GM12878 (cell line): ENCODE data around the gene ANK3. TPM values are rescaled to one million over a fixed set of nuclear protein-coding genes. Genes with fewer than 3 reads are reported as not detected.

Source experiments
- ATAC-seq: fragments of 200-7000 bp; cut with Tn5 transposase; 3 replicates; pipeline ENCODE4 v1.9.1; 2020; ENCODE audit warnings: mild to moderate bottlenecking, moderate library complexity
- BruUV-seq: library from RNA; stranded (reverse); fragments of 400-500 nt; replicated peaks from 2 replicates; lab custom pipeline; 2021; lab: Mats Ljungman, UMichigan
- CTCF ChIA-PET: fragments of 300-600 bp; sonication (Branson Sonifier 250); formaldehyde crosslinking; extraction: SDS; loops from one replicate; lab custom pipeline; 2021; ENCODE audit warnings: inconsistent platforms; lab: Yijun Ruan, JAX
- POLR2A ChIA-PET: fragments of 350-600 bp; formaldehyde crosslinking; extraction: SDS; loops from one replicate; lab custom pipeline; 2021; ENCODE audit warnings: inconsistent platforms; lab: Charles Lee
- RAD21 ChIA-PET: fragments of 300-600 bp; sonication (Branson Sonifier 250); formaldehyde crosslinking; loops from one replicate; lab custom pipeline; 2023; ENCODE audit warnings: antibody characterized with exemption; ENCODE audit not compliant: unreplicated experiment; lab: Charles Lee
- SMC1A ChIA-PET: fragments of 300-600 bp; sonication (Branson Sonifier 250); formaldehyde crosslinking; loops from one replicate; lab custom pipeline; 2023; ENCODE audit not compliant: unreplicated experiment, uncharacterized antibody; lab: Charles Lee
- DNase-seq: peaks from one replicate; pipeline ENCODE4 v3.0.0-alpha.2; 2011; ENCODE audit warnings: low read depth, low spot score
- FAIRE-seq: peaks from 3 replicates; lab custom pipeline; 2011; peaks lifted over from hg19 to GRCh38; lab: Jason Lieb, UNC
- H2AFZ ChIP-seq: 2 replicates; pipeline ENCODE4 v1.6.0; 2011; ENCODE audit warnings: low read depth, low read length, control low read depth; ENCODE audit not compliant: control insufficient read depth
- H3K27ac ChIP-seq: 2 replicates; pipeline ENCODE4 v1.5.1; 2011; ENCODE audit warnings: control low read depth; ENCODE audit not compliant: control insufficient read depth, insufficient read depth
- H3K27me3 ChIP-seq, 2 experiments: replicated peaks in 1 of 2; 2 replicates each; pipeline versions ENCODE4 v1.6.0 to v1.6.1; 2011; ENCODE audit warnings: low read length in 1 of 2; ENCODE audit not compliant: control insufficient read depth in 2 of 2, insufficient read depth in 2 of 2
- H3K36me3 ChIP-seq, 2 experiments: 2 replicates each; pipeline ENCODE4 v1.5.1; 2011; ENCODE audit warnings: low read length in 1 of 2; ENCODE audit not compliant: control insufficient read depth in 2 of 2, insufficient read depth in 2 of 2
- H3K4me1 ChIP-seq: 2 replicates; pipeline ENCODE4 v1.6.1; 2011; ENCODE audit warnings: mild to moderate bottlenecking, low read length, moderate library complexity, mixed read lengths; ENCODE audit not compliant: control insufficient read depth, insufficient read depth
- H3K4me2 ChIP-seq: 2 replicates; pipeline ENCODE4 v1.6.0; 2011; ENCODE audit warnings: control low read depth; ENCODE audit not compliant: control insufficient read depth, insufficient read depth
- H3K4me3 ChIP-seq: fragments of 200-600 bp; sonication (generic); 2 replicates; pipeline ENCODE4 v1.5.1; 2016
- H3K79me2 ChIP-seq: 2 replicates; pipeline ENCODE4 v1.6.0; 2011; ENCODE audit warnings: low read length; ENCODE audit not compliant: control insufficient read depth, insufficient read depth
- H3K9ac ChIP-seq: 2 replicates; pipeline ENCODE4 v1.8.0; 2011; ENCODE audit warnings: low read length, control low read depth, mixed read lengths; ENCODE audit not compliant: control insufficient read depth, insufficient read depth
- H3K9me3 ChIP-seq: replicated peaks from 3 replicates; pipeline ENCODE4 v1.5.1; 2011; ENCODE audit warnings: mild to moderate bottlenecking, low read length; ENCODE audit not compliant: control insufficient read depth, insufficient read depth
- H4K20me1 ChIP-seq: 2 replicates; pipeline ENCODE4 v1.6.0; 2011; ENCODE audit not compliant: control insufficient read depth, insufficient read depth
- ATF7 ChIP-seq: fragments of 450-650 bp; IDR thresholded peaks from 2 replicates; pipeline ENCODE4 v1.6.1; 2016; ENCODE audit warnings: low read depth, mild to moderate bottlenecking
- BACH1 ChIP-seq: fragments of 450-650 bp; IDR thresholded peaks from 2 replicates; pipeline ENCODE4 v1.6.1; 2017; ENCODE audit warnings: mild to moderate bottlenecking, borderline replicate concordance
- BCLAF1 ChIP-seq: fragments of 450-650 bp; IDR thresholded peaks from 2 replicates; pipeline ENCODE4 v1.6.1; 2017; ENCODE audit warnings: antibody characterized with exemption, mild to moderate bottlenecking, moderate library complexity
- CBX5 ChIP-seq: sonication (generic); IDR thresholded peaks from 2 replicates; pipeline ENCODE4 v1.6.1; 2016; ENCODE audit warnings: low read depth, moderate library complexity, mild to moderate bottlenecking, inconsistent platforms
- GABPA ChIP-seq: IDR thresholded peaks from 2 replicates; pipeline ENCODE4 v1.6.1; 2014; ENCODE audit warnings: antibody characterized with exemption, low read depth, mild to moderate bottlenecking, inconsistent platforms
- HDGF ChIP-seq: fragments of 450-650 bp; IDR thresholded peaks from 2 replicates; pipeline ENCODE4 v1.6.1; 2016; ENCODE audit warnings: antibody characterized with exemption
- MYC ChIP-seq: IDR thresholded peaks from 2 replicates; pipeline ENCODE4 v1.6.1; 2011; ENCODE audit warnings: mild to moderate bottlenecking, low read length, moderate library complexity, inconsistent platforms; ENCODE audit not compliant: insufficient read depth, insufficient replicate concordance, insufficient read length, severe bottlenecking
- POLR2AphosphoS2 ChIP-seq: IDR thresholded peaks from 2 replicates; pipeline ENCODE4 v1.6.1; 2011; ENCODE audit warnings: low read depth, mild to moderate bottlenecking, low read length, improper control_type of control experiment, moderate library complexity
- POLR2AphosphoS5 ChIP-seq: IDR thresholded peaks from 2 replicates; pipeline ENCODE4 v1.6.1; 2011; ENCODE audit warnings: mild to moderate bottlenecking, low read length, inconsistent platforms
- STAT3 ChIP-seq: IDR thresholded peaks from 2 replicates; pipeline ENCODE4 v1.6.1; 2011; ENCODE audit warnings: low read depth, low read length, improper control_type of control experiment
- TBL1XR1 ChIP-seq: IDR thresholded peaks from 2 replicates; pipeline ENCODE4 v1.6.1; 2012; ENCODE audit warnings: low read depth, low read length, improper control_type of control experiment
- WGBS: methylation state at CpG from one replicate; pipeline ENCODE4 v1.1.6; 2016; ENCODE audit warnings: low lambda C conversion rate; ENCODE audit not compliant: insufficient replicate concordance, insufficient coverage; ENCODE audit errors: missing lambda C conversion rate; 5-methylcytosine and 5-hydroxymethylcytosine counted together
- in situ Hi-C: fragments of 300-500 bp; cut with MboI; formaldehyde crosslinking; loops from 9 replicates; pipeline ENCODE4 v1.14.3; 2018; ENCODE audit warnings: mixed read lengths
- intact Hi-C: fragments of 100-400 bp; cut with micrococcal nuclease; formaldehyde crosslinking; loops from one replicate; pipeline ENCODE4 v1.14.2; 2022; ENCODE audit not compliant: unreplicated experiment
- polyA plus RNA-seq, 11 experiments: library from polyadenylated mRNA; depleted of rRNA in 4 of 11; unstranded in 6 of 11; stranded (reverse) in 5 of 11; fragments of >200 nt; fragmentation: Nextera tagmentation in 4 of 11; fragmentation: Illumina TruSeq in 1 of 11; extraction: Ambion mirVana in 4 of 11; extraction: Trizol in 1 of 11; gene quantifications; 1 replicate in 1 of 11; 2 replicates in 10 of 11; pipeline versions ENCODE4 v1.2.1 to v1.2.3, GENCODE V29; 2011 to 2016; ENCODE audit warnings: inconsistent platforms in 2 of 11, missing spikeins in 2 of 11, low read depth in 1 of 11
- total RNA-seq, 4 experiments: library from RNA; depleted of rRNA in 3 of 4; stranded (reverse); fragments of >200 nt in 3 of 4; fragmentation: Illumina TruSeq in 1 of 4; extraction: Trizol in 1 of 4; gene quantifications; 2 replicates each; pipeline versions ENCODE4 v1.2.1 to v1.2.3, GENCODE V29; 2013 to 2021
- TF ChIP-seq, protein P1 (sequence below): fragments of 450-650 bp; IDR thresholded peaks from 2 replicates; pipeline ENCODE4 v1.6.1; 2017; ENCODE audit warnings: mild to moderate bottlenecking
- TF ChIP-seq, protein P2 (sequence below): IDR thresholded peaks from 2 replicates; pipeline ENCODE4 v1.6.1; 2011; ENCODE audit warnings: low read depth, low read length, improper control_type of control experiment, borderline replicate concordance
- TF ChIP-seq, protein P3 (sequence below): fragments of 450-650 bp; IDR thresholded peaks from 2 replicates; pipeline ENCODE4 v1.6.1; 2017; ENCODE audit warnings: mild to moderate bottlenecking, moderate library complexity

Gene ANK3
- total and polyA plus RNA-seq, 10 of the 15 experiments (the other 5 are each of a cell fraction or from before 2014, with no cell fraction given): 0.06 to 0.82 (median 0.20) TPM; not detected in 2

DNA sequence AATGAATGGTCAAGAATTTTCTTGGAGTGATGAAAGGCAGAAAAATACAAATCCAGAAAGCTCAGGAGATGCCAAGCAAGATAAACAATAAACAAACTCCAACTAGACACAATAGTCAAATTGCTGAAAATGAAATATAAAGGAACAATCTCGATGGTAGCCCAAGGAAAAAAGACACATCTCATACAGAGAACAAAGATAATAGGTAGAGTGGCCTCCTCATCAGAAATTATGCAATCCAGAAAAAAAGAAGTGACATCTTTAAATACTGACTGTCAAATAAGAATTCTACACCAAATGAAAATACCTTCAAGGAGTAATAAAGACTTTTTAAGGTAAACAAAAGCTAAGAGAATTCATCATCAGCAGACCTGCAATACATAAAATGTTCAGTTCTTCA, 150.4 kb downstream of the ANK3 start:
- Histone ChIP-seq H3K4me1 (peaks cover 16% of the 10 kb centered on the region), H3K9me3 (no peaks in the 10 kb centered on the region), H2AFZ (no peak overlapping the region), H3K79me2 (no peaks in the 10 kb centered on the region), H3K36me3 (no peaks in the 10 kb centered on the region), H3K27ac (no peak overlapping the region), H3K27me3 (no peaks in the 10 kb centered on the region), H3K4me2 (no peak overlapping the region), H4K20me1 (no peaks in the 10 kb centered on the region), H3K4me3 (no peak overlapping the region), H3K9ac (no peak overlapping the region)
- DNase-seq (no peak), ATAC-seq (no peak), FAIRE-seq (no peak)
- ChIA-PET POLR2A (interaction anchor here (1.1 kb wide), 1 partner anchor 112 kb away, joined by 3 read pairs; no protein-coding TSS in a partner anchor), CTCF (interaction anchor here (0.7 to 4.0 kb wide), 24 partner anchors 8 to 407 kb away, joined by 3 to 57 read pairs (median 12); no protein-coding TSS in a partner anchor), RAD21 (interaction anchor here (0.8 to 3.5 kb wide), 9 partner anchors 111 to 375 kb away, joined by 3 to 44 read pairs (median 5); no protein-coding TSS in a partner anchor), SMC1A (interaction anchor here (0.9 to 4.4 kb wide), 23 partner anchors 24 to 410 kb away, joined by 3 to 40 read pairs (median 7); no protein-coding TSS in a partner anchor)
- intact Hi-C loops: loop anchor here (5.0 to 10.0 kb wide), 4 partner anchors 98 to 536 kb away; partner anchors contain the start of genes CCDC6 and CDK1
- in situ Hi-C loops: loop anchor here (5.0 kb wide), 1 partner anchor 193 kb away; no protein-coding TSS in a partner anchor
- 93% methylated on average over 1 of the region's 1 CpG for WGBS
- no TSS peak for BruUV-seq
- TF ChIP-seq, protein P1, sequence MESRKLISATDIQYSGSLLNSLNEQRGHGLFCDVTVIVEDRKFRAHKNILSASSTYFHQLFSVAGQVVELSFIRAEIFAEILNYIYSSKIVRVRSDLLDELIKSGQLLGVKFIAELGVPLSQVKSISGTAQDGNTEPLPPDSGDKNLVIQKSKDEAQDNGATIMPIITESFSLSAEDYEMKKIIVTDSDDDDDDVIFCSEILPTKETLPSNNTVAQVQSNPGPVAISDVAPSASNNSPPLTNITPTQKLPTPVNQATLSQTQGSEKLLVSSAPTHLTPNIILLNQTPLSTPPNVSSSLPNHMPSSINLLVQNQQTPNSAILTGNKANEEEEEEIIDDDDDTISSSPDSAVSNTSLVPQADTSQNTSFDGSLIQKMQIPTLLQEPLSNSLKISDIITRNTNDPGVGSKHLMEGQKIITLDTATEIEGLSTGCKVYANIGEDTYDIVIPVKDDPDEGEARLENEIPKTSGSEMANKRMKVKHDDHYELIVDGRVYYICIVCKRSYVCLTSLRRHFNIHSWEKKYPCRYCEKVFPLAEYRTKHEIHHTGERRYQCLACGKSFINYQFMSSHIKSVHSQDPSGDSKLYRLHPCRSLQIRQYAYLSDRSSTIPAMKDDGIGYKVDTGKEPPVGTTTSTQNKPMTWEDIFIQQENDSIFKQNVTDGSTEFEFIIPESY: no peak
- TF ChIP-seq ATF7 (no peak), BCLAF1 (no peak), BACH1 (no peak), CBX5 (no peak), POLR2AphosphoS2 (no peak), POLR2AphosphoS5 (no peak), STAT3 (no peak), MYC (no peak), GABPA (no peak), HDGF (no peak), TBL1XR1 (no peak)
- TF ChIP-seq, protein P2, sequence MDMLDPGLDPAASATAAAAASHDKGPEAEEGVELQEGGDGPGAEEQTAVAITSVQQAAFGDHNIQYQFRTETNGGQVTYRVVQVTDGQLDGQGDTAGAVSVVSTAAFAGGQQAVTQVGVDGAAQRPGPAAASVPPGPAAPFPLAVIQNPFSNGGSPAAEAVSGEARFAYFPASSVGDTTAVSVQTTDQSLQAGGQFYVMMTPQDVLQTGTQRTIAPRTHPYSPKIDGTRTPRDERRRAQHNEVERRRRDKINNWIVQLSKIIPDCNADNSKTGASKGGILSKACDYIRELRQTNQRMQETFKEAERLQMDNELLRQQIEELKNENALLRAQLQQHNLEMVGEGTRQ: no peak
- TF ChIP-seq, protein P3, sequence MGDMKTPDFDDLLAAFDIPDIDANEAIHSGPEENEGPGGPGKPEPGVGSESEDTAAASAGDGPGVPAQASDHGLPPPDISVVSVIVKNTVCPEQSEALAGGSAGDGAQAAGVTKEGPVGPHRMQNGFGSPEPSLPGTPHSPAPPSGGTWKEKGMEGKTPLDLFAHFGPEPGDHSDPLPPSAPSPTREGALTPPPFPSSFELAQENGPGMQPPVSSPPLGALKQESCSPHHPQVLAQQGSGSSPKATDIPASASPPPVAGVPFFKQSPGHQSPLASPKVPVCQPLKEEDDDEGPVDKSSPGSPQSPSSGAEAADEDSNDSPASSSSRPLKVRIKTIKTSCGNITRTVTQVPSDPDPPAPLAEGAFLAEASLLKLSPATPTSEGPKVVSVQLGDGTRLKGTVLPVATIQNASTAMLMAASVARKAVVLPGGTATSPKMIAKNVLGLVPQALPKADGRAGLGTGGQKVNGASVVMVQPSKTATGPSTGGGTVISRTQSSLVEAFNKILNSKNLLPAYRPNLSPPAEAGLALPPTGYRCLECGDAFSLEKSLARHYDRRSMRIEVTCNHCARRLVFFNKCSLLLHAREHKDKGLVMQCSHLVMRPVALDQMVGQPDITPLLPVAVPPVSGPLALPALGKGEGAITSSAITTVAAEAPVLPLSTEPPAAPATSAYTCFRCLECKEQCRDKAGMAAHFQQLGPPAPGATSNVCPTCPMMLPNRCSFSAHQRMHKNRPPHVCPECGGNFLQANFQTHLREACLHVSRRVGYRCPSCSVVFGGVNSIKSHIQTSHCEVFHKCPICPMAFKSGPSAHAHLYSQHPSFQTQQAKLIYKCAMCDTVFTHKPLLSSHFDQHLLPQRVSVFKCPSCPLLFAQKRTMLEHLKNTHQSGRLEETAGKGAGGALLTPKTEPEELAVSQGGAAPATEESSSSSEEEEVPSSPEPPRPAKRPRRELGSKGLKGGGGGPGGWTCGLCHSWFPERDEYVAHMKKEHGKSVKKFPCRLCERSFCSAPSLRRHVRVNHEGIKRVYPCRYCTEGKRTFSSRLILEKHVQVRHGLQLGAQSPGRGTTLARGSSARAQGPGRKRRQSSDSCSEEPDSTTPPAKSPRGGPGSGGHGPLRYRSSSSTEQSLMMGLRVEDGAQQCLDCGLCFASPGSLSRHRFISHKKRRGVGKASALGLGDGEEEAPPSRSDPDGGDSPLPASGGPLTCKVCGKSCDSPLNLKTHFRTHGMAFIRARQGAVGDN: no peak
